WERI-Rb-1 (cell line): ENCODE measurements around the gene RPS6KA3.

Source experiments
- DNase-seq: peaks from one replicate; pipeline ENCODE4 v3.0.0-alpha.2; 2020
- H3K27ac ChIP-seq: fragments of 250-450 bp; sonication (Bioruptor Pico); 2 replicates; pipeline ENCODE4 v1.5.1; 2020; ENCODE audit warnings: mild to moderate bottlenecking, moderate library complexity
- H3K27me3 ChIP-seq: fragments of 250-450 bp; sonication (Bioruptor Pico); 2 replicates; pipeline ENCODE4 v1.5.1; 2021; ENCODE audit warnings: mild to moderate bottlenecking, low read depth, moderate library complexity; ENCODE audit not compliant: insufficient read depth, severe bottlenecking
- H3K36me3 ChIP-seq: fragments of 250-450 bp; sonication (Bioruptor Pico); 2 replicates; pipeline ENCODE4 v1.5.1; 2020; ENCODE audit warnings: mild to moderate bottlenecking, moderate library complexity
- H3K4me3 ChIP-seq: 2 replicates; pipeline ENCODE4 v1.5.1; 2011; ENCODE audit warnings: low read depth, mild to moderate bottlenecking, control low read depth, low read length
- H3K9me3 ChIP-seq: fragments of 250-450 bp; sonication (Bioruptor Pico); 2 replicates; pipeline ENCODE4 v1.5.1; 2021; ENCODE audit warnings: mild to moderate bottlenecking, moderate library complexity; ENCODE audit not compliant: severe bottlenecking
- CTCF ChIP-seq: IDR thresholded peaks from 2 replicates; pipeline ENCODE4 v1.5.1; 2011; ENCODE audit warnings: low read depth, mild to moderate bottlenecking, control low read depth, inconsistent platforms, low read length

Gene RPS6KA3

GRCh38 chrX:20205927-20206708, 60.6 kb downstream of the RPS6KA3 start:
- Histone ChIP-seq H3K9me3 (no peaks in the 10 kb centered on the region), H3K27ac (no peak overlapping the region), H3K4me3 (no peak overlapping the region), H3K27me3 (peaks cover 19% of the 10 kb centered on the region), H3K36me3 (no peaks in the 10 kb centered on the region)
- no peak for DNase-seq
- no peak for TF ChIP-seq CTCF

GRCh38 chrX:20204351-20204750, 62.4 kb downstream of the RPS6KA3 start:
- Histone ChIP-seq H3K4me3 (no peak overlapping the region), H3K27ac (no peak overlapping the region), H3K27me3 (peaks cover 20% of the 10 kb centered on the region), H3K36me3 (no peaks in the 10 kb centered on the region), H3K9me3 (no peaks in the 10 kb centered on the region)
- no peak for TF ChIP-seq CTCF
- DNase-seq = no peak

- TF ChIP-seq CTCF = no peak
- Histone ChIP-seq H3K27me3 (peaks cover 23% of the 10 kb centered on the region), H3K9me3 (no peaks in the 10 kb centered on the region), H3K36me3 (no peaks in the 10 kb centered on the region), H3K27ac (no peak overlapping the region), H3K4me3 (no peak overlapping the region)
- DNase-seq = no peak
These were observed 69.0 kb downstream of the RPS6KA3 start for GRCh38 chrX:20197641-20198210.

GRCh38 chrX:20189171-20189570, 77.5 kb downstream of the RPS6KA3 start:
- no peak overlapping the region for H3K27ac ChIP-seq
- peaks cover 16% of the 10 kb centered on the region for H3K27me3 ChIP-seq
- no peak for DNase-seq
- no peak for TF ChIP-seq CTCF
- no peaks in the 10 kb centered on the region for H3K36me3 ChIP-seq
- H3K4me3 ChIP-seq = no peak overlapping the region
- no peaks in the 10 kb centered on the region for H3K9me3 ChIP-seq

GRCh38 chrX:20181598-20182329, 84.9 kb downstream of the RPS6KA3 start:
- H3K27me3 ChIP-seq = peaks cover 3% of the 10 kb centered on the region
- H3K9me3 ChIP-seq = no peaks in the 10 kb centered on the region
- no peak overlapping the region for H3K27ac ChIP-seq
- H3K4me3 ChIP-seq = no peak overlapping the region
- no peaks in the 10 kb centered on the region for H3K36me3 ChIP-seq
- TF ChIP-seq CTCF = no peak
- DNase-seq = no peak
